Sigmoid colon (tissue), 4 donors: ENCODE results near the gene SULT1B1.

Experiments
- POLR2A ChIP-seq, 2 donors: fragments of 450-650 bp; IDR thresholded peaks; one replicate each; pipeline ENCODE4 v1.6.1; 2016; ENCODE audit warnings: antibody characterized with exemption in 2 of 2, mild to moderate bottlenecking in 2 of 2, moderate library complexity in 2 of 2
- POLR2AphosphoS5 ChIP-seq, 4 donors: sonication (generic); formaldehyde crosslinking; IDR thresholded peaks; one replicate each; pipeline ENCODE4 v1.6.1; 2017; ENCODE audit warnings: antibody characterized with exemption in 4 of 4
- TF ChIP-seq, protein P1 (sequence below), 4 experiments: fragments of 450-650 bp in 3 of 4; fragments of 200-600 bp in 1 of 4; IDR thresholded peaks; one replicate each; pipeline ENCODE4 v1.5.1; 2016 to 2019; ENCODE audit warnings: antibody characterized with exemption in 4 of 4, mild to moderate bottlenecking in 3 of 4, moderate library complexity in 2 of 4

DNA sequence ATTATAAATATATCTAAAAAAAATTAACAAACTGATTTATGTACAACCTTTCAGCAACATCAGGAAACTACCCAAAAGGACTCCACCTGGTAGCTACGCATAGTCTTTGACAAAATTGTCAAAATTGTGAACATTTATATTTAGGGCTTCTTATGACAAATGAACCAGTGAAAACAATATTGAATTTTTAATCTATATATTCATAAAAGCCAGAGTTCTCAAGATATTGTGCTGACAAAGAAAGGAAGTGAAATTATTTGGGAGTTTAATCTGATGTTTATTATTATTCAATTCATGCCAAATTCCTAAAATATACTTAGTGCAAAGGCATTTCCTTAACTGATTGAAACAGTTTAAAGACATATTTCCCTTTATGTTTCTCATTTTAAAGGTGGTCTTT lies 5.3 kb upstream of the SULT1B1 start:
- TF ChIP-seq, protein P1, sequence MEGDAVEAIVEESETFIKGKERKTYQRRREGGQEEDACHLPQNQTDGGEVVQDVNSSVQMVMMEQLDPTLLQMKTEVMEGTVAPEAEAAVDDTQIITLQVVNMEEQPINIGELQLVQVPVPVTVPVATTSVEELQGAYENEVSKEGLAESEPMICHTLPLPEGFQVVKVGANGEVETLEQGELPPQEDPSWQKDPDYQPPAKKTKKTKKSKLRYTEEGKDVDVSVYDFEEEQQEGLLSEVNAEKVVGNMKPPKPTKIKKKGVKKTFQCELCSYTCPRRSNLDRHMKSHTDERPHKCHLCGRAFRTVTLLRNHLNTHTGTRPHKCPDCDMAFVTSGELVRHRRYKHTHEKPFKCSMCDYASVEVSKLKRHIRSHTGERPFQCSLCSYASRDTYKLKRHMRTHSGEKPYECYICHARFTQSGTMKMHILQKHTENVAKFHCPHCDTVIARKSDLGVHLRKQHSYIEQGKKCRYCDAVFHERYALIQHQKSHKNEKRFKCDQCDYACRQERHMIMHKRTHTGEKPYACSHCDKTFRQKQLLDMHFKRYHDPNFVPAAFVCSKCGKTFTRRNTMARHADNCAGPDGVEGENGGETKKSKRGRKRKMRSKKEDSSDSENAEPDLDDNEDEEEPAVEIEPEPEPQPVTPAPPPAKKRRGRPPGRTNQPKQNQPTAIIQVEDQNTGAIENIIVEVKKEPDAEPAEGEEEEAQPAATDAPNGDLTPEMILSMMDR (IDR thresholded peaks at IDR 0.05): no peak
- TF ChIP-seq POLR2A (IDR thresholded peaks at IDR 0.05): no peak
- TF ChIP-seq POLR2AphosphoS5 (IDR thresholded peaks at IDR 0.05): no peak
